ENCODE data around the gene ERFL. TPM values are rescaled to one million over a fixed set of nuclear protein-coding genes. Genes with fewer than 3 reads are reported as not detected.

Gene ERFL
- total RNA-seq, 1 experiment from 2014 or later: not detected

GRCh38 chr19:41872775-41873647 lies 55.2 kb downstream of the ERFL start:
- Mint-ChIP-seq H3K36me3 (ENCODE audit: insufficient read depth, unreplicated experiment) (peaks cover 63% of the 10 kb centered on the region), H3K4me3 (ENCODE audit: unreplicated experiment) (peak overlapping the region; percentile 28), H3K27me3 (ENCODE audit: insufficient read depth, unreplicated experiment) (no peaks in the 10 kb centered on the region), H3K27ac (ENCODE audit: low read depth, unreplicated experiment) (no peak overlapping the region), H3K9me3 (ENCODE audit: unreplicated experiment) (no peaks in the 10 kb centered on the region), H3K4me1 (ENCODE audit: insufficient read depth, unreplicated experiment) (peaks cover 3% of the 10 kb centered on the region)
- intact Hi-C loops (cut with micrococcal nuclease): loop anchor here (1.0 kb wide), 1 partner anchor 78 kb away; no protein-coding TSS in a partner anchor
- CTCF ChIA-PET: interaction anchor here (0.6 to 4.8 kb wide), 16 partner anchors 9 to 1575 kb away, joined by 3 to 32 read pairs (median 3); partner anchors contain the start of genes ARHGEF1 and RPS19
- POLR2A ChIA-PET: interaction anchor here (0.7 to 9.5 kb wide), 8 partner anchors 11 to 1227 kb away, joined by 3 to 134 read pairs (median 6); partner anchors contain the start of genes ARHGEF1, RPS19 and ZNF574
- TF ChIP-seq CTCF (IDR thresholded peaks at IDR 0.05; ENCODE audit: unreplicated experiment): peak; percentile 51
- TSS peak; percentile 16 for BruUV-seq (replicated peaks)
- DNase-seq (ENCODE audit: unreplicated experiment): peak; percentile 87

- no peak overlapping the region for H3K27ac Mint-ChIP-seq (ENCODE audit: low read depth, unreplicated experiment)
- peaks cover 70% of the 10 kb centered on the region for H3K36me3 Mint-ChIP-seq (ENCODE audit: insufficient read depth, unreplicated experiment)
- peak; percentile 32 for DNase-seq (ENCODE audit: unreplicated experiment)
- TF ChIP-seq CTCF (IDR thresholded peaks at IDR 0.05; ENCODE audit: unreplicated experiment): no peak
- H3K4me3 Mint-ChIP-seq (ENCODE audit: unreplicated experiment): peak overlapping the region; percentile 28
- peaks cover 8% of the 10 kb centered on the region for H3K4me1 Mint-ChIP-seq (ENCODE audit: insufficient read depth, unreplicated experiment)
- intact Hi-C loops (cut with micrococcal nuclease): no loop called here
- CTCF ChIA-PET: interaction anchor here (0.7 to 4.8 kb wide), 7 partner anchors 8 to 85 kb away, joined by 3 to 32 read pairs (median 3); partner anchors contain the start of gene RPS19
- no peaks in the 10 kb centered on the region for H3K27me3 Mint-ChIP-seq (ENCODE audit: insufficient read depth, unreplicated experiment)
- BruUV-seq (replicated peaks): no TSS peak
- POLR2A ChIA-PET: interaction anchor here (0.7 to 9.5 kb wide), 7 partner anchors 11 to 1226 kb away, joined by 3 to 134 read pairs (median 6); partner anchors contain the start of genes ARHGEF1, RPS19 and ZNF574
- H3K9me3 Mint-ChIP-seq (ENCODE audit: unreplicated experiment): no peaks in the 10 kb centered on the region
These were observed 55.9 kb downstream of the ERFL start for GRCh38 chr19:41872384-41872774.

GRCh38 chr19:41871573-41872383 lies 56.5 kb downstream of the ERFL start:
- no peak overlapping the region for H3K27ac Mint-ChIP-seq (ENCODE audit: low read depth, unreplicated experiment)
- ChIA-PET CTCF (interaction anchor here (0.7 to 4.8 kb wide), 4 partner anchors 10 to 79 kb away, joined by 3 to 32 read pairs (median 4); partner anchors contain the start of gene RPS19), POLR2A (interaction anchor here (0.6 to 9.5 kb wide), 6 partner anchors 10 to 1251 kb away, joined by 3 to 134 read pairs (median 9); partner anchors contain the start of genes ARHGEF1 and RPS19)
- intact Hi-C loops (cut with micrococcal nuclease): no loop called here
- peak overlapping the region; percentile 28 for H3K4me3 Mint-ChIP-seq (ENCODE audit: unreplicated experiment)
- peaks cover 8% of the 10 kb centered on the region for H3K4me1 Mint-ChIP-seq (ENCODE audit: insufficient read depth, unreplicated experiment)
- no peak for TF ChIP-seq CTCF (IDR thresholded peaks at IDR 0.05; ENCODE audit: unreplicated experiment)
- H3K36me3 Mint-ChIP-seq (ENCODE audit: insufficient read depth, unreplicated experiment): peaks cover 76% of the 10 kb centered on the region
- BruUV-seq (replicated peaks): no TSS peak
- no peaks in the 10 kb centered on the region for H3K27me3 Mint-ChIP-seq (ENCODE audit: insufficient read depth, unreplicated experiment)
- DNase-seq (ENCODE audit: unreplicated experiment): peak; percentile 25
- H3K9me3 Mint-ChIP-seq (ENCODE audit: unreplicated experiment): no peaks in the 10 kb centered on the region
